HEK293 (cell line): ENCODE results near the gene PSEN1.

Source experiments
- EGR2 ChIP-seq: fragments of 450-650 bp; formaldehyde crosslinking; IDR thresholded peaks from 2 replicates; pipeline ENCODE4 v1.5.1; 2016; ENCODE audit warnings: low read depth, missing biosample characterization, missing genetic modification characterization
- KLF1 ChIP-seq: fragments of 450-650 bp; formaldehyde crosslinking; IDR thresholded peaks from 2 replicates; pipeline ENCODE4 v1.5.1; 2016; ENCODE audit warnings: missing biosample characterization, missing genetic modification characterization
- SP3 ChIP-seq: fragments of 450-650 bp; formaldehyde crosslinking; IDR thresholded peaks from 2 replicates; pipeline ENCODE4 v1.5.1; 2016; ENCODE audit warnings: missing biosample characterization, missing genetic modification characterization
- SP7 ChIP-seq: fragments of 450-650 bp; formaldehyde crosslinking; IDR thresholded peaks from 2 replicates; pipeline ENCODE4 v1.5.1; 2016; ENCODE audit warnings: missing biosample characterization, missing genetic modification characterization
- ZBTB11 ChIP-seq: fragments of 450-650 bp; formaldehyde crosslinking; conservative IDR thresholded peaks from 2 replicates; pipeline ENCODE4 v1.5.1; 2016; ENCODE audit warnings: low read depth, missing biosample characterization, missing genetic modification characterization
- ZBTB20 ChIP-seq: fragments of 450-650 bp; formaldehyde crosslinking; IDR thresholded peaks from 2 replicates; pipeline ENCODE4 v1.5.1; 2016; ENCODE audit warnings: missing biosample characterization, missing genetic modification characterization
- ZNF132 ChIP-seq: fragments of 450-650 bp; formaldehyde crosslinking; IDR thresholded peaks from 2 replicates; pipeline ENCODE4 v1.5.1; 2017; ENCODE audit warnings: missing biosample characterization, missing genetic modification characterization, borderline replicate concordance
- ZNF335 ChIP-seq: fragments of 450-650 bp; formaldehyde crosslinking; conservative IDR thresholded peaks from 2 replicates; pipeline ENCODE4 v1.5.1; 2016; ENCODE audit warnings: missing biosample characterization, missing genetic modification characterization
- ZNF398 ChIP-seq: fragments of 450-650 bp; formaldehyde crosslinking; IDR thresholded peaks from 2 replicates; pipeline ENCODE4 v1.5.1; 2017; ENCODE audit warnings: missing biosample characterization, missing genetic modification characterization
- ZNF501 ChIP-seq: fragments of 450-650 bp; formaldehyde crosslinking; IDR thresholded peaks from 2 replicates; pipeline ENCODE4 v1.5.1; 2016; ENCODE audit warnings: missing biosample characterization, missing genetic modification characterization
- ZNF513 ChIP-seq: fragments of 450-650 bp; IDR thresholded peaks from 2 replicates; pipeline ENCODE4 v1.5.1; 2018; ENCODE audit warnings: missing biosample characterization, missing genetic modification characterization
- ZNF514 ChIP-seq: fragments of 450-650 bp; formaldehyde crosslinking; IDR thresholded peaks from 2 replicates; pipeline ENCODE4 v1.5.1; 2016; ENCODE audit warnings: missing biosample characterization, missing genetic modification characterization
- ZNF548 ChIP-seq: fragments of 450-650 bp; formaldehyde crosslinking; IDR thresholded peaks from 2 replicates; pipeline ENCODE4 v1.5.1; 2016; ENCODE audit warnings: missing biosample characterization, missing genetic modification characterization
- ZNF580 ChIP-seq: fragments of 450-650 bp; formaldehyde crosslinking; IDR thresholded peaks from 2 replicates; pipeline ENCODE4 v1.5.1; 2016; ENCODE audit warnings: missing biosample characterization, missing genetic modification characterization
- ZNF621 ChIP-seq: fragments of 450-650 bp; formaldehyde crosslinking; IDR thresholded peaks from 2 replicates; pipeline ENCODE4 v1.5.1; 2017; ENCODE audit warnings: missing biosample characterization, missing genetic modification characterization
- ZNF692 ChIP-seq: fragments of 450-650 bp; formaldehyde crosslinking; IDR thresholded peaks from 2 replicates; pipeline ENCODE4 v1.5.1; 2016; ENCODE audit warnings: missing biosample characterization, missing genetic modification characterization
- ZNF76 ChIP-seq: fragments of 450-650 bp; formaldehyde crosslinking; IDR thresholded peaks from 2 replicates; pipeline ENCODE4; 2016; ENCODE audit warnings: low read depth, missing biosample characterization, missing genetic modification characterization, borderline replicate concordance
- TF ChIP-seq, protein P1 (sequence below): fragments of 450-650 bp; formaldehyde crosslinking; optimal IDR thresholded peaks from 2 replicates; pipeline ENCODE3; 2016; ENCODE audit warnings: missing biosample characterization, mild to moderate bottlenecking, missing genetic modification characterization
- TF ChIP-seq, protein P2 (sequence below): fragments of 450-650 bp; formaldehyde crosslinking; IDR thresholded peaks from 2 replicates; pipeline ENCODE4 v1.5.1; 2016; ENCODE audit warnings: missing biosample characterization, missing genetic modification characterization
- TF ChIP-seq, protein P3 (sequence below): fragments of 450-650 bp; formaldehyde crosslinking; conservative IDR thresholded peaks from 2 replicates; pipeline ENCODE4 v1.5.1; 2016; ENCODE audit warnings: low read depth, missing biosample characterization, missing genetic modification characterization

PSEN1 gene

DNA sequence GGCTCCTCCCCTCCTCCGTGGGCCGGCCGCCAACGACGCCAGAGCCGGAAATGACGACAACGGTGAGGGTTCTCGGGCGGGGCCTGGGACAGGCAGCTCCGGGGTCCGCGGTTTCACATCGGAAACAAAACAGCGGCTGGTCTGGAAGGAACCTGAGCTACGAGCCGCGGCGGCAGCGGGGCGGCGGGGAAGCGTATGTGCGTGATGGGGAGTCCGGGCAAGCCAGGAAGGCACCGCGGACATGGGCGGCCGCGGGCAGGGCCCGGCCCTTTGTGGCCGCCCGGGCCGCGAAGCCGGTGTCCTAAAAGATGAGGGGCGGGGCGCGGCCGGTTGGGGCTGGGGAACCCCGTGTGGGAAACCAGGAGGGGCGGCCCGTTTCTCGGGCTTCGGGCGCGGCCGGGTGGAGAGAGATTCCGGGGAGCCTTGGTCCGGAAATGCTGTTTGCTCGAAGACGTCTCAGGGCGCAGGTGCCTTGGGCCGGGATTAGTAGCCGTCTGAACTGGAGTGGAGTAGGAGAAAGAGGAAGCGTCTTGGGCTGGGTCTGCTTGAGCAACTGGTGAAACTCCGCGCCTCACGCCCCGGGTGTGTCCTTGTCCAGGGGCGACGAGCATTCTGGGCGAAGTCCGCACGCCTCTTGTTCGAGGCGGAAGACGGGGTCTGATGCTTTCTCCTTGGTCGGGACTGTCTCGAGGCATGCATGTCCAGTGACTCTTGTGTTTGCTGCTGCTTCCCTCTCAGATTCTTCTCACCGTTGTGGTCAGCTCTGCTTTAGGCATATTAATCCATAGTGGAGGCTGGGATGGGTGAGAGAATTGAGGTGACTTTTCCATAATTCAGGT is at the start of gene PSEN1 (continued):
- TF ChIP-seq, protein P1, sequence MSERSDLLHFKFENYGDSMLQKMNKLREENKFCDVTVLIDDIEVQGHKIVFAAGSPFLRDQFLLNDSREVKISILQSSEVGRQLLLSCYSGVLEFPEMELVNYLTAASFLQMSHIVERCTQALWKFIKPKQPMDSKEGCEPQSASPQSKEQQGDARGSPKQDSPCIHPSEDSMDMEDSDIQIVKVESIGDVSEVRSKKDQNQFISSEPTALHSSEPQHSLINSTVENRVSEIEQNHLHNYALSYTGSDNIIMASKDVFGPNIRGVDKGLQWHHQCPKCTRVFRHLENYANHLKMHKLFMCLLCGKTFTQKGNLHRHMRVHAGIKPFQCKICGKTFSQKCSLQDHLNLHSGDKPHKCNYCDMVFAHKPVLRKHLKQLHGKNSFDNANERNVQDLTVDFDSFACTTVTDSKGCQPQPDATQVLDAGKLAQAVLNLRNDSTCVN (tag by site-specific recombination): peak; percentile 33
- TF ChIP-seq, protein P2, sequence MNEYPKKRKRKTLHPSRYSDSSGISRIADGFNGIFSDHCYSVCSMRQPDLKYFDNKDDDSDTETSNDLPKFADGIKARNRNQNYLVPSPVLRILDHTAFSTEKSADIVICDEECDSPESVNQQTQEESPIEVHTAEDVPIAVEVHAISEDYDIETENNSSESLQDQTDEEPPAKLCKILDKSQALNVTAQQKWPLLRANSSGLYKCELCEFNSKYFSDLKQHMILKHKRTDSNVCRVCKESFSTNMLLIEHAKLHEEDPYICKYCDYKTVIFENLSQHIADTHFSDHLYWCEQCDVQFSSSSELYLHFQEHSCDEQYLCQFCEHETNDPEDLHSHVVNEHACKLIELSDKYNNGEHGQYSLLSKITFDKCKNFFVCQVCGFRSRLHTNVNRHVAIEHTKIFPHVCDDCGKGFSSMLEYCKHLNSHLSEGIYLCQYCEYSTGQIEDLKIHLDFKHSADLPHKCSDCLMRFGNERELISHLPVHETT (tag by site-specific recombination): no peak
- TF ChIP-seq, protein P3, sequence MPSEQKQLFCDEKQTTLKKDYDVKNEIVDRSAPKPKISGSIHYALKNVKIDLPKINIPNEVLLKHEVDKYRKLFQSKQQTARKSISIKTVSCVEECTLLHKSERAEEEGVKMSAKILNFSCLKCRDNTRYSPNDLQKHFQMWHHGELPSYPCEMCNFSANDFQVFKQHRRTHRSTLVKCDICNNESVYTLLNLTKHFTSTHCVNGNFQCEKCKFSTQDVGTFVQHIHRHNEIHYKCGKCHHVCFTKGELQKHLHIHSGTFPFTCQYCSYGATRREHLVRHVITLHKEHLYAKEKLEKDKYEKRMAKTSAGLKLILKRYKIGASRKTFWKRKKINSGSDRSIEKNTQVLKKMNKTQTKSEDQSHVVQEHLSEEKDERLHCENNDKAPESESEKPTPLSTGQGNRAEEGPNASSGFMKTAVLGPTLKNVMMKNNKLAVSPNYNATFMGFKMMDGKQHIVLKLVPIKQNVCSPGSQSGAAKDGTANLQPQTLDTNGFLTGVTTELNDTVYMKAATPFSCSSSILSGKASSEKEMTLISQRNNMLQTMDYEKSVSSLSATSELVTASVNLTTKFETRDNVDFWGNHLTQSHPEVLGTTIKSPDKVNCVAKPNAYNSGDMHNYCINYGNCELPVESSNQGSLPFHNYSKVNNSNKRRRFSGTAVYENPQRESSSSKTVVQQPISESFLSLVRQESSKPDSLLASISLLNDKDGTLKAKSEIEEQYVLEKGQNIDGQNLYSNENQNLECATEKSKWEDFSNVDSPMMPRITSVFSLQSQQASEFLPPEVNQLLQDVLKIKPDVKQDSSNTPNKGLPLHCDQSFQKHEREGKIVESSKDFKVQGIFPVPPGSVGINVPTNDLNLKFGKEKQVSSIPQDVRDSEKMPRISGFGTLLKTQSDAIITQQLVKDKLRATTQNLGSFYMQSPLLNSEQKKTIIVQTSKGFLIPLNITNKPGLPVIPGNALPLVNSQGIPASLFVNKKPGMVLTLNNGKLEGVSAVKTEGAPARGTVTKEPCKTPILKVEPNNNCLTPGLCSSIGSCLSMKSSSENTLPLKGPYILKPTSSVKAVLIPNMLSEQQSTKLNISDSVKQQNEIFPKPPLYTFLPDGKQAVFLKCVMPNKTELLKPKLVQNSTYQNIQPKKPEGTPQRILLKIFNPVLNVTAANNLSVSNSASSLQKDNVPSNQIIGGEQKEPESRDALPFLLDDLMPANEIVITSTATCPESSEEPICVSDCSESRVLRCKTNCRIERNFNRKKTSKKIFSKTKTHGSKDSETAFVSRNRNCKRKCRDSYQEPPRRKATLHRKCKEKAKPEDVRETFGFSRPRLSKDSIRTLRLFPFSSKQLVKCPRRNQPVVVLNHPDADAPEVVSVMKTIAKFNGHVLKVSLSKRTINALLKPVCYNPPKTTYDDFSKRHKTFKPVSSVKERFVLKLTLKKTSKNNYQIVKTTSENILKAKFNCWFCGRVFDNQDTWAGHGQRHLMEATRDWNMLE (tag by site-specific recombination): peak; percentile 64
- TF ChIP-seq ZNF335 (tag by site-specific recombination): peak; percentile 78
- peak; percentile 36; the same call in 1 of the 2 replicates for TF ChIP-seq EGR2 (tag by site-specific recombination)
- no peak for TF ChIP-seq ZNF398 (tag by site-specific recombination)
- peak; percentile 80 for TF ChIP-seq SP3 (tag by site-specific recombination)
- TF ChIP-seq ZNF548 (tag by site-specific recombination): no peak
- TF ChIP-seq KLF1 (tag by site-specific recombination): peak; percentile 86
- TF ChIP-seq ZNF76 (tag by site-specific recombination): 0 out of 2 replicates have a peak, but pooled peaks have one; percentile 27
- no peak for TF ChIP-seq ZNF621 (tag by site-specific recombination)
- peak; percentile 42; the same call in 1 of the 2 replicates for TF ChIP-seq ZNF580 (tag by site-specific recombination)
- 0 out of 2 replicates have a peak, but pooled peaks have one; percentile 17 for TF ChIP-seq ZNF692 (tag by site-specific recombination)
- peak; percentile 93 for TF ChIP-seq ZBTB11 (tag by site-specific recombination)
- TF ChIP-seq ZNF513: no peak
- no peak for TF ChIP-seq ZNF514 (tag by site-specific recombination)
- TF ChIP-seq ZNF132 (tag by site-specific recombination): no peak
- no peak for TF ChIP-seq ZNF501 (tag by site-specific recombination)
- peak; percentile 31; the same call in 1 of the 2 replicates for TF ChIP-seq SP7
- TF ChIP-seq ZBTB20: peak; percentile 85; the same call in 1 of the 2 replicates
